H9 (cell line): Measurements from ENCODE around the gene HPCAL1. TPM values are rescaled to one million over a fixed set of nuclear protein-coding genes. Genes with fewer than 3 reads are reported as not detected.

Experiments
- DNase-seq: peaks from one replicate; pipeline ENCODE4 v3.0.0-alpha.2; 2017
- H2AFZ ChIP-seq: one replicate; pipeline ENCODE4 v1.6.1; 2013; ENCODE audit warnings: mild to moderate bottlenecking, low read length, control low read depth, moderate library complexity
- H2AK5ac ChIP-seq: 2 replicates; pipeline ENCODE4 v1.6.1; 2013; ENCODE audit warnings: low read length, control low read depth, mixed read lengths; ENCODE audit not compliant: insufficient read length
- H2BK120ac ChIP-seq: one replicate; pipeline ENCODE4 v1.6.1; 2013; ENCODE audit warnings: low read depth, mild to moderate bottlenecking, low read length, control low read depth, inconsistent platforms; ENCODE audit not compliant: poor library complexity, severe bottlenecking
- H2BK12ac ChIP-seq: 2 replicates; pipeline ENCODE4 v1.6.1; 2013; ENCODE audit warnings: low read length, control low read depth, mixed read lengths, low read depth; ENCODE audit not compliant: insufficient read length
- H2BK15ac ChIP-seq: 2 replicates; pipeline ENCODE4 v1.6.1; 2013; ENCODE audit warnings: low read depth, low read length, control low read depth
- H2BK20ac ChIP-seq: one replicate; pipeline ENCODE4 v1.6.1; 2013; ENCODE audit warnings: low read depth, mild to moderate bottlenecking, low read length, control low read depth, inconsistent platforms; ENCODE audit not compliant: poor library complexity, severe bottlenecking
- H2BK5ac ChIP-seq: 2 replicates; pipeline ENCODE4 v1.6.1; 2013; ENCODE audit warnings: low read length, control low read depth, mixed read lengths; ENCODE audit not compliant: insufficient read length
- H3K14ac ChIP-seq: 2 replicates; pipeline ENCODE4 v1.6.1; 2013; ENCODE audit warnings: low read length, control low read depth; ENCODE audit not compliant: insufficient read depth
- H3K18ac ChIP-seq: 2 replicates; pipeline ENCODE4 v1.6.1; 2013; ENCODE audit warnings: low read depth, mild to moderate bottlenecking, mixed read lengths, low read length, control low read depth; ENCODE audit not compliant: insufficient read length
- H3K23ac ChIP-seq: 2 replicates; pipeline ENCODE4 v1.6.1; 2013; ENCODE audit warnings: low read length, control low read depth, mixed read lengths, low read depth; ENCODE audit not compliant: insufficient read length
- H3K23me2 ChIP-seq: 2 replicates; pipeline ENCODE4 v1.6.1; 2013; ENCODE audit warnings: low read depth, mild to moderate bottlenecking, mixed read lengths, low read length, control low read depth; ENCODE audit not compliant: insufficient read length, poor library complexity, severe bottlenecking
- H3K27ac ChIP-seq: 2 replicates; pipeline ENCODE4 v1.5.1; 2013; ENCODE audit warnings: low read length, control low read depth, mixed read lengths, low read depth; ENCODE audit not compliant: insufficient read length
- H3K27me3 ChIP-seq: 2 replicates; pipeline ENCODE4 v1.6.1; 2013; ENCODE audit warnings: low read length, control low read depth, inconsistent platforms; ENCODE audit not compliant: insufficient read depth
- H3K4ac ChIP-seq: 2 replicates; pipeline ENCODE4 v1.6.1; 2013; ENCODE audit warnings: low read depth, mild to moderate bottlenecking, control low read depth, inconsistent platforms, low read length, moderate library complexity
- H3K4me1 ChIP-seq: 2 replicates; pipeline ENCODE4 v1.6.1; 2013; ENCODE audit warnings: low read length, control low read depth, inconsistent platforms; ENCODE audit not compliant: insufficient read depth
- H3K4me2 ChIP-seq: 2 replicates; pipeline ENCODE4 v1.6.1; 2013; ENCODE audit warnings: low read length, control low read depth, mixed read lengths; ENCODE audit not compliant: insufficient read length, insufficient read depth
- H3K56ac ChIP-seq: 2 replicates; pipeline ENCODE4 v1.6.1; 2013; ENCODE audit warnings: low read depth, mild to moderate bottlenecking, mixed read lengths, low read length, control low read depth; ENCODE audit not compliant: insufficient read length
- H3K79me1 ChIP-seq: 2 replicates; pipeline ENCODE4 v1.6.1; 2013; ENCODE audit warnings: low read depth, mild to moderate bottlenecking, moderate library complexity, low read length, control low read depth, inconsistent platforms; ENCODE audit not compliant: insufficient read depth, poor library complexity, severe bottlenecking
- H3K79me2 ChIP-seq: 2 replicates; pipeline ENCODE4 v1.6.1; 2013; ENCODE audit warnings: low read length, control low read depth, inconsistent platforms; ENCODE audit not compliant: insufficient read depth
- H3K9ac ChIP-seq: 2 replicates; pipeline ENCODE4 v1.6.1; 2013; ENCODE audit warnings: low read length, control low read depth, mixed read lengths; ENCODE audit not compliant: insufficient read length; ENCODE audit errors: extremely low read depth
- H3K9me3 ChIP-seq: one replicate; pipeline ENCODE4 v1.6.1; 2013; ENCODE audit warnings: low read depth, low read length, inconsistent platforms; ENCODE audit not compliant: control insufficient read depth
- H3T11ph ChIP-seq: one replicate; pipeline ENCODE4 v1.6.1; 2013; ENCODE audit warnings: mild to moderate bottlenecking, low read length, control low read depth, inconsistent platforms
- H4K20me1 ChIP-seq: one replicate; pipeline ENCODE4 v1.6.1; 2013; ENCODE audit not compliant: control insufficient read depth, insufficient read length, insufficient read depth
- H4K5ac ChIP-seq: 2 replicates; pipeline ENCODE4 v1.6.1; 2013; ENCODE audit warnings: low read depth, mild to moderate bottlenecking, mixed read lengths, low read length, control low read depth; ENCODE audit not compliant: insufficient read length
- H4K8ac ChIP-seq: replicated peaks from 2 replicates; pipeline ENCODE4 v1.6.1; 2013; ENCODE audit warnings: low read length, control low read depth, mixed read lengths, low read depth; ENCODE audit not compliant: insufficient read length
- H4K91ac ChIP-seq: 2 replicates; pipeline ENCODE4 v1.6.1; 2013; ENCODE audit warnings: low read depth, mild to moderate bottlenecking, moderate library complexity, mixed read lengths, low read length, control low read depth; ENCODE audit not compliant: insufficient read length
- H3K27ac Mint-ChIP-seq, 3 experiments: 2 replicates in 2 of 3; 3 replicates in 1 of 3; pipeline ENCODE4 v1.8.0; 2020 to 2021; ENCODE audit warnings: mixed read lengths in 3 of 3, mild to moderate bottlenecking in 1 of 3, moderate library complexity in 1 of 3
- H3K27me3 Mint-ChIP-seq: 2 replicates; pipeline ENCODE4 v1.8.0; 2021; ENCODE audit warnings: low read depth, mild to moderate bottlenecking, moderate library complexity, mixed read lengths
- H3K36me3 Mint-ChIP-seq, 3 experiments: 2 replicates in 2 of 3; 3 replicates in 1 of 3; pipeline ENCODE4 v1.8.0; 2020 to 2021; ENCODE audit warnings: low read depth in 3 of 3, mixed read lengths in 3 of 3; ENCODE audit not compliant: insufficient read depth in 1 of 3
- H3K4me1 Mint-ChIP-seq, 2 experiments: 2 replicates each; pipeline ENCODE4 v1.8.0; 2020; ENCODE audit warnings: mixed read lengths in 2 of 2
- H3K4me3 Mint-ChIP-seq, 2 experiments: 2 replicates in 1 of 2; 3 replicates in 1 of 2; pipeline ENCODE4 v1.8.0; 2020 to 2021; ENCODE audit warnings: mild to moderate bottlenecking in 2 of 2, mixed read lengths in 2 of 2, moderate library complexity in 1 of 2
- H3K9me3 Mint-ChIP-seq, 2 experiments: 2 replicates in 1 of 2; 3 replicates in 1 of 2; pipeline ENCODE4 v1.8.0; 2020; ENCODE audit warnings: mild to moderate bottlenecking in 2 of 2, mixed read lengths in 2 of 2, moderate library complexity in 1 of 2
- CTCF ChIP-seq: fragments of 200-600 bp; sonication (generic); conservative IDR thresholded peaks from 3 replicates; pipeline ENCODE4 v1.8.0; 2021; ENCODE audit warnings: antibody characterized with exemption, mild to moderate bottlenecking
- WGBS: extraction: QIAGEN DNeasy Blood & Tissue Kit; methylation state at CpG from one replicate; pipeline ENCODE4 v1.1.7; 2013; ENCODE audit warnings: missing lambda C conversion rate, low lambda C conversion rate, mixed read lengths; ENCODE audit not compliant: insufficient read length; ENCODE audit errors: extremely low coverage; 5-methylcytosine and 5-hydroxymethylcytosine counted together
- total RNA-seq: library from RNA; stranded (reverse); gene quantifications from 2 replicates; pipeline ENCODE4 v1.2.1, GENCODE V29; 2021

HPCAL1 gene
- total RNA-seq, 1 experiment from 2014 or later, result 4.7 TPM

GRCh38 chr2:10316860-10317259 is 14.2 kb downstream of the HPCAL1 start:
- Histone ChIP-seq H3T11ph (no peak overlapping the region), H3K18ac (no peak overlapping the region), H3K56ac (no peak overlapping the region), H3K27me3 (no peaks in the 10 kb centered on the region), H2BK15ac (no peak overlapping the region), H2BK20ac (no peak overlapping the region), H3K23me2 (peaks cover 5% of the 10 kb centered on the region), H3K79me2 (no peaks in the 10 kb centered on the region), H4K20me1 (no peaks in the 10 kb centered on the region), H3K4ac (no peak overlapping the region), H4K8ac (no peak overlapping the region), H3K9ac (no peak overlapping the region), H4K91ac (no peak overlapping the region), H3K14ac (no peak overlapping the region), H3K4me2 (no peak overlapping the region), H2BK12ac (no peak overlapping the region), H3K4me1 (no peaks in the 10 kb centered on the region), H3K79me1 (no peaks in the 10 kb centered on the region), H2BK5ac (no peak overlapping the region), H3K27ac (no peak overlapping the region), H2AK5ac (no peak overlapping the region), H3K9me3 (no peaks in the 10 kb centered on the region), H2AFZ (no peak overlapping the region), H3K23ac (no peak overlapping the region), H2BK120ac (no peak overlapping the region), H4K5ac (no peak overlapping the region)
- Mint-ChIP-seq H3K9me3 (peaks cover 0 to 2% of the 10 kb centered on the region in 2 experiments; a peak in 1 of 5 replicates), H3K27ac (no peak overlapping the region), H3K27me3 (no peaks in the 10 kb centered on the region), H3K4me3 (no peak overlapping the region), H3K4me1 (peaks cover 13 to 16% of the 10 kb centered on the region in 2 experiments), H3K36me3 (no peaks in the 10 kb centered on the region)
- no peak for DNase-seq
- WGBS, result no CpG with 5 or more reads among the region's 7 CpGs
- no peak for TF ChIP-seq CTCF
